A549 (cell line): ENCODE data around the gene KLK12. TPM values are rescaled to one million over a fixed set of nuclear protein-coding genes. Genes with fewer than 3 reads are reported as not detected.

Source experiments
- ATAC-seq, 2 experiments: fragments of 200-7000 bp in 1 of 2; fragments of >200 bp in 1 of 2; cut with Nextera tagmentation in 1 of 2; cut with Tn5 transposase in 1 of 2; 3 replicates each; pipeline versions ENCODE4 v1.8.0 to v1.9.1; 2018 to 2020; ENCODE audit warnings: mild to moderate bottlenecking in 1 of 2, moderate library complexity in 1 of 2
- CTCF ChIA-PET: fragments of 300-600 bp; sonication (Branson Sonifier 250); formaldehyde crosslinking; extraction: SDS; loops from one replicate; lab custom pipeline; 2021; ENCODE audit warnings: antibody characterized with exemption, inconsistent platforms; lab: Yijun Ruan, JAX
- POLR2A ChIA-PET: fragments of 350-600 bp; formaldehyde crosslinking; extraction: SDS; loops from one replicate; lab custom pipeline; 2021; ENCODE audit warnings: antibody characterized with exemption, inconsistent platforms; lab: Yijun Ruan, JAX
- DNase-seq, 2 experiments: peaks; one replicate each; pipeline versions ENCODE4 v3.0.0 to v3.0.0-alpha.2; 2011 to 2016; ENCODE audit warnings: low read depth in 1 of 2, low spot score in 1 of 2
- FAIRE-seq: peaks from 2 replicates; lab custom pipeline; 2011; peaks lifted over from hg19 to GRCh38; lab: Jason Lieb, UNC
- H3K27ac ChIP-seq, 2 experiments: fragments of >200 bp; sonication (Bioruptor Twin); formaldehyde crosslinking; 3 replicates each; pipeline ENCODE4 v1.5.1; 2016 to 2017
- H3K4me1 ChIP-seq: fragments of >200 bp; sonication (Bioruptor Twin); formaldehyde crosslinking; 3 replicates; pipeline ENCODE4 v1.6.1; 2016
- H3K4me2 ChIP-seq: fragments of >200 bp; sonication (Bioruptor Twin); formaldehyde crosslinking; 3 replicates; pipeline ENCODE4 v1.6.1; 2016
- H3K4me3 ChIP-seq: fragments of >200 bp; sonication (Bioruptor Twin); formaldehyde crosslinking; 3 replicates; pipeline ENCODE4 v1.5.1; 2016
- H3K9me3 ChIP-seq: fragments of >200 bp; sonication (Bioruptor Twin); formaldehyde crosslinking; 3 replicates; pipeline ENCODE4 v1.6.1; 2016
- BHLHE40 ChIP-seq: IDR thresholded peaks from 2 replicates; pipeline ENCODE4 v1.6.1; 2012; ENCODE audit warnings: low read depth, low read length, inconsistent platforms
- CBX2 ChIP-seq: fragments of 200-600 bp; sonication (generic); IDR thresholded peaks from 2 replicates; pipeline ENCODE4 v1.6.1; 2016; ENCODE audit warnings: low read depth, mild to moderate bottlenecking, borderline replicate concordance
- CHD4 ChIP-seq: fragments of 200-600 bp; sonication (generic); IDR thresholded peaks from 2 replicates; pipeline ENCODE4 v1.6.1; 2016; ENCODE audit warnings: antibody characterized with exemption, mild to moderate bottlenecking, borderline replicate concordance
- EHF ChIP-seq: fragments of 250-450 bp; sonication (Bioruptor Pico); IDR thresholded peaks from 2 replicates; pipeline ENCODE4 v1.5.0; 2020; ENCODE audit warnings: mild to moderate bottlenecking
- EHMT2 ChIP-seq: fragments of 200-600 bp; sonication (generic); IDR thresholded peaks from 2 replicates; pipeline ENCODE4 v1.6.1; 2016; ENCODE audit warnings: antibody characterized with exemption, low read depth, mild to moderate bottlenecking, moderate library complexity
- FOXS1 ChIP-seq: fragments of 250-450 bp; sonication (Bioruptor Pico); IDR thresholded peaks from 2 replicates; pipeline ENCODE4 v1.5.0; 2020; ENCODE audit warnings: mild to moderate bottlenecking, moderate library complexity
- HEYL ChIP-seq: fragments of 250-450 bp; sonication (Bioruptor Pico); IDR thresholded peaks from 2 replicates; pipeline ENCODE4 v1.8.0; 2021; ENCODE audit warnings: mild to moderate bottlenecking, moderate library complexity
- HOXA7 ChIP-seq: fragments of 250-450 bp; sonication (Bioruptor Pico); IDR thresholded peaks from 2 replicates; pipeline ENCODE4 v1.5.0; 2020; ENCODE audit warnings: mild to moderate bottlenecking, moderate library complexity
- HOXB5 ChIP-seq: fragments of 250-450 bp; sonication (Bioruptor Pico); IDR thresholded peaks from 2 replicates; pipeline ENCODE4 v1.5.0; 2020; ENCODE audit warnings: mild to moderate bottlenecking, moderate library complexity
- KDM5A ChIP-seq: fragments of 200-600 bp; sonication (generic); IDR thresholded peaks from 2 replicates; pipeline ENCODE4 v1.6.1; 2016; ENCODE audit warnings: antibody characterized with exemption, mild to moderate bottlenecking
- MYC ChIP-seq: IDR thresholded peaks from 2 replicates; pipeline ENCODE4 v1.6.1; 2012; ENCODE audit warnings: mild to moderate bottlenecking, inconsistent platforms, low read length, improper control_type of control experiment, borderline replicate concordance
- NPAS2 ChIP-seq: fragments of 250-450 bp; sonication (Bioruptor Pico); IDR thresholded peaks from 2 replicates; pipeline ENCODE4 v1.8.0; 2022; ENCODE audit warnings: mild to moderate bottlenecking, moderate library complexity, borderline replicate concordance
- NR3C1 ChIP-seq: fragments of >200 bp; sonication (Bioruptor Twin); formaldehyde crosslinking; IDR thresholded peaks from 3 replicates; pipeline ENCODE4 v1.6.1; 2017
- POLR2AphosphoS2 ChIP-seq: conservative IDR thresholded peaks from 2 replicates; pipeline ENCODE4 v1.6.1; 2012; ENCODE audit warnings: low read length, improper control_type of control experiment, inconsistent platforms
- RNF2 ChIP-seq: fragments of 200-600 bp; sonication (generic); IDR thresholded peaks from 2 replicates; pipeline ENCODE4 v1.6.1; 2016; ENCODE audit warnings: low read depth, mild to moderate bottlenecking, antibody characterized with exemption, moderate library complexity, borderline replicate concordance
- SMC3 ChIP-seq: fragments of >200 bp; sonication (Bioruptor Twin); formaldehyde crosslinking; IDR thresholded peaks from 3 replicates; pipeline ENCODE4 v1.6.1; 2018; ENCODE audit warnings: inconsistent platforms
- TFCP2L1 ChIP-seq: fragments of 250-450 bp; sonication (Bioruptor Pico); IDR thresholded peaks from 2 replicates; pipeline ENCODE4 v1.5.0; 2021; ENCODE audit warnings: mild to moderate bottlenecking
- TP53 ChIP-seq: fragments of 250-450 bp; sonication (Bioruptor Pico); IDR thresholded peaks from 2 replicates; pipeline ENCODE4 v1.5.0; 2021; ENCODE audit warnings: mild to moderate bottlenecking, moderate library complexity
- ZSCAN20 ChIP-seq: fragments of 250-450 bp; sonication (Bioruptor Pico); IDR thresholded peaks from 2 replicates; pipeline ENCODE4 v1.8.0; 2022; ENCODE audit warnings: mild to moderate bottlenecking, moderate library complexity
- WGBS: methylation state at CpG from one replicate; pipeline ENCODE4 v1.1.6; 2017; ENCODE audit errors: missing lambda C conversion rate; 5-methylcytosine and 5-hydroxymethylcytosine counted together
- polyA plus RNA-seq, 4 experiments: library from polyadenylated mRNA; depleted of rRNA in 3 of 4; stranded (reverse); fragments of >200 nt; fragmentation: RNase III in 1 of 4; extraction: RNeasy Plus Mini Kit Qiagen cat#74134 plus additional on column Dnase treatment in 1 of 4; gene quantifications; 2 replicates in 3 of 4; 3 replicates in 1 of 4; pipeline ENCODE4 v1.2.3, GENCODE V29; 2011 to 2017
- TF ChIP-seq, protein P1 (sequence below): fragments of >200 bp; sonication (Bioruptor Twin); formaldehyde crosslinking; IDR thresholded peaks from 3 replicates; pipeline ENCODE4 v1.5.1; 2016
- TF ChIP-seq, protein P2 (sequence below): fragments of >200 bp; sonication (Bioruptor Twin); formaldehyde crosslinking; IDR thresholded peaks from 2 replicates; pipeline ENCODE4 v1.6.1; 2016
- TF ChIP-seq, protein P3 (sequence below): fragments of >200 bp; sonication (Bioruptor Twin); formaldehyde crosslinking; IDR thresholded peaks from 3 replicates; pipeline ENCODE4 v1.6.1; 2016
- TF ChIP-seq, protein P4 (sequence below): fragments of 150-350 bp; IDR thresholded peaks from 2 replicates; pipeline ENCODE4 v1.6.1; 2014; ENCODE audit warnings: low read depth, mild to moderate bottlenecking, low read length

KLK12 gene
- polyA plus RNA-seq, 2 of the 4 experiments (the other 2 are of a cell fraction): not detected

DNA sequence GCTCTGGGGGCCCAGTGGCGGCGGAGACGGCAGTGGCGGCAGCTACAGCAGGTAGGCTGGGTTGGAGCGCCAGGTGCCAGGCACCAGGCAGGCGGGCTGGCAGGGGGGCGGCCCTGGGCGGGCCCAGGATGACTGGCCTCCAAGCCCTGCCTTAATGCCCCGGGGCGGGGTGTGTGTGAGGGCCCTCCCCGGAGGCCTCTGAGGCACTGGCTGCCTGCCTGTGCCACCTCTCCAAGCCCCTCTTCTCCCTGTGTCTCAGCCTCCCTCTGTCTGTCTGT lies 8.3 kb downstream of the KLK12 start, which contains the start of gene KLK11:
TSS of gene KLK11 (minus strand) at position 63 of the 278 bp plus-strand sequence. CDS start 985 bp downstream, outside the sequence.
- 52% methylated on average over 9 of the region's 11 CpGs for WGBS
- Histone ChIP-seq H3K4me2 (no peak within 1 kb of the TSS), H3K4me1 (no peaks in the 10 kb centered on the region), H3K27ac (no peak within 1 kb of the TSS), H3K4me3 (no peak within 1 kb of the TSS), H3K9me3 (no peaks in the 10 kb centered on the region)
- DNase-seq (no peak), ATAC-seq (peak; percentile 25 to 28; a peak in 4 of 6 replicates), FAIRE-seq (no peak)
- ChIA-PET CTCF (interaction anchor here (0.6 to 1.5 kb wide), 2 partner anchors 9 to 65 kb away, joined by 3 to 8 read pairs; no protein-coding TSS in a partner anchor), POLR2A (no interaction called here)
- TF ChIP-seq CBX2 (no peak), HEYL (CRISPR knock-in tag) (no peak), KDM5A (no peak), FOXS1 (CRISPR knock-in tag) (no peak), TP53 (CRISPR knock-in tag) (no peak)
- TF ChIP-seq, protein P1, sequence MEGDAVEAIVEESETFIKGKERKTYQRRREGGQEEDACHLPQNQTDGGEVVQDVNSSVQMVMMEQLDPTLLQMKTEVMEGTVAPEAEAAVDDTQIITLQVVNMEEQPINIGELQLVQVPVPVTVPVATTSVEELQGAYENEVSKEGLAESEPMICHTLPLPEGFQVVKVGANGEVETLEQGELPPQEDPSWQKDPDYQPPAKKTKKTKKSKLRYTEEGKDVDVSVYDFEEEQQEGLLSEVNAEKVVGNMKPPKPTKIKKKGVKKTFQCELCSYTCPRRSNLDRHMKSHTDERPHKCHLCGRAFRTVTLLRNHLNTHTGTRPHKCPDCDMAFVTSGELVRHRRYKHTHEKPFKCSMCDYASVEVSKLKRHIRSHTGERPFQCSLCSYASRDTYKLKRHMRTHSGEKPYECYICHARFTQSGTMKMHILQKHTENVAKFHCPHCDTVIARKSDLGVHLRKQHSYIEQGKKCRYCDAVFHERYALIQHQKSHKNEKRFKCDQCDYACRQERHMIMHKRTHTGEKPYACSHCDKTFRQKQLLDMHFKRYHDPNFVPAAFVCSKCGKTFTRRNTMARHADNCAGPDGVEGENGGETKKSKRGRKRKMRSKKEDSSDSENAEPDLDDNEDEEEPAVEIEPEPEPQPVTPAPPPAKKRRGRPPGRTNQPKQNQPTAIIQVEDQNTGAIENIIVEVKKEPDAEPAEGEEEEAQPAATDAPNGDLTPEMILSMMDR: no peak

DNA sequence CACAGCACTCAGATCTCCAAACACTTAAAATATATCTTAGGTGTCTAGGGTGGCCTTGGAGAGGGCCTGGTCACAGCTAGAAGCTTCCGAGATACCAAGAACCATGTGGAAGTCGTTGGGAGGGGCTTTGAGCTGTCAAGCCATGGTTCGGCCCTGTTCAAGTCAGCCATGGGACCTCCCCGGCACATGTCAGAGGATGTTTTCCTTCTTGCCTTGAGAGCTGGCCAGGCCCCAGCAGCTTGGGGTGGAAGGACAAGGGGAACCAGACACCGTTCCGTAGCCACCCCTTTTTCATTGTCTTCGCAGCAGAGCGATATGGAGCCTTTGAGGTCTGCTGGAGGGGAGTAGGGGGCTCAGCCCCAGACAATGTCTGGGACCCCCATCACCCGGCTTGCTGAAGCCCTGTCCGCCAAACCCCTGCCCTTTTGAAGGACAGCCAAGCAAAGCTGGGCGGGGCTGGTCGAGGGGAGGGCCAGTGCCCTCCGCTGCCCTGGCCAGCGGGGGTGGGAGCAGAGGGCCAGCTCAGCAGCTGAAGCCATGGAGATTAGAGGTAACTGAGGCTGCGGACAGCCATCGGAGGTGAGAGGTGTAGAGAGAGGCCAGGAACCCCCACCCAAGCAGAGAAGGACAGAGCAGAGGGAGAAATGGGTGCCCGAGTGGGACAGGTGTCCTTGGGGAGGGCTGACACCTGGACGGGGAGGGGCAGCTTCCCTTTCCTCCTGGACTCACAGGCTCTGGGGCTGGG lies 8.8 kb downstream of the KLK12 start:
- no peak overlapping the region for H3K4me3 ChIP-seq
- TF ChIP-seq TFCP2L1 (CRISPR knock-in tag) (no peak), BHLHE40 (no peak), HOXB5 (CRISPR knock-in tag) (no peak)
- ChIA-PET CTCF (interaction anchor here (0.6 to 1.5 kb wide), 3 partner anchors 9 to 283 kb away, joined by 3 to 8 read pairs (median 3); no protein-coding TSS in a partner anchor), POLR2A (no interaction called here)
- H3K4me1 ChIP-seq: no peaks in the 10 kb centered on the region
- no peak for ATAC-seq
- no peak overlapping the region for H3K27ac ChIP-seq
- 51% methylated on average over 16 of the region's 18 CpGs for WGBS
- no peak for FAIRE-seq
- no peaks in the 10 kb centered on the region for H3K9me3 ChIP-seq
- no peak overlapping the region for H3K4me2 ChIP-seq
- DNase-seq: no peak

DNA sequence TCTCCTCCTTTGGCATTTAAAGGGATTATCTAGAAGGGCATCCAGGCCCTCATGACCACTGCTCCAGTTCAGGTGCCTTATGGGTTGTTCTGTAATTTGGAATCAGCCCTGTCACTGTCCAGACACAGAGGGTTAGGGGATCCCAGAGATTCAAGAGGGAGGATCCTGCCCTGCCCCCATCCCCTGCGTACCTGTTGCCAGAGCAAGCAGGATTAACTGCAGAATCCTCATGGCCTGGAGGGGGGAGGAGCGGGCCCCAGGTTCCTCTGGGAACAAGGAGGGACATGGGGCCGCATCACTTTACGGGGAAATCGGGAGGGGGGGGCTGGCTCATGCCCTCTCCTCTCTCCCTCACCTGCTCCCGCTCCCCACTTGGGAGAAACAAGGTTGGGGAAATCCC lies 9.4 kb downstream of the KLK12 start:
- POLR2A ChIA-PET: no interaction called here
- Histone ChIP-seq H3K27ac (no peak overlapping the region), H3K4me2 (no peak overlapping the region), H3K4me1 (no peaks in the 10 kb centered on the region), H3K9me3 (no peaks in the 10 kb centered on the region), H3K4me3 (no peak overlapping the region)
- 65% methylated on average over 6 of the region's 6 CpGs for WGBS
- CTCF ChIA-PET: interaction anchor here (0.7 to 2.1 kb wide), 3 partner anchors 8 to 283 kb away, joined by 3 to 8 read pairs (median 8); no protein-coding TSS in a partner anchor
- ATAC-seq (no peak), FAIRE-seq (no peak), DNase-seq (no peak)
- TF ChIP-seq NR3C1: no peak
- TF ChIP-seq, protein P1: no peak
- no peak for TF ChIP-seq SMC3
- TF ChIP-seq, protein P2, sequence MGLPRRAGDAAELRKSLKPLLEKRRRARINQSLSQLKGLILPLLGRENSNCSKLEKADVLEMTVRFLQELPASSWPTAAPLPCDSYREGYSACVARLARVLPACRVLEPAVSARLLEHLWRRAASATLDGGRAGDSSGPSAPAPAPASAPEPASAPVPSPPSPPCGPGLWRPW: no peak
- TF ChIP-seq, protein P3, sequence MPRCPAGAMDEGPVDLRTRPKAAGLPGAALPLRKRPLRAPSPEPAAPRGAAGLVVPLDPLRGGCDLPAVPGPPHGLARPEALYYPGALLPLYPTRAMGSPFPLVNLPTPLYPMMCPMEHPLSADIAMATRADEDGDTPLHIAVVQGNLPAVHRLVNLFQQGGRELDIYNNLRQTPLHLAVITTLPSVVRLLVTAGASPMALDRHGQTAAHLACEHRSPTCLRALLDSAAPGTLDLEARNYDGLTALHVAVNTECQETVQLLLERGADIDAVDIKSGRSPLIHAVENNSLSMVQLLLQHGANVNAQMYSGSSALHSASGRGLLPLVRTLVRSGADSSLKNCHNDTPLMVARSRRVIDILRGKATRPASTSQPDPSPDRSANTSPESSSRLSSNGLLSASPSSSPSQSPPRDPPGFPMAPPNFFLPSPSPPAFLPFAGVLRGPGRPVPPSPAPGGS: no peak
- TF ChIP-seq RNF2: no peak
- TF ChIP-seq FOXS1 (CRISPR knock-in tag): no peak
- no peak for TF ChIP-seq HEYL (CRISPR knock-in tag)
- TF ChIP-seq NPAS2 (CRISPR knock-in tag): no peak
- TF ChIP-seq ZSCAN20: no peak
- no peak for TF ChIP-seq POLR2AphosphoS2
- TF ChIP-seq CHD4: no peak
- TF ChIP-seq MYC: no peak
- TF ChIP-seq HOXA7 (CRISPR knock-in tag): no peak
- no peak for TF ChIP-seq EHF (CRISPR knock-in tag)
- TF ChIP-seq, protein P4, sequence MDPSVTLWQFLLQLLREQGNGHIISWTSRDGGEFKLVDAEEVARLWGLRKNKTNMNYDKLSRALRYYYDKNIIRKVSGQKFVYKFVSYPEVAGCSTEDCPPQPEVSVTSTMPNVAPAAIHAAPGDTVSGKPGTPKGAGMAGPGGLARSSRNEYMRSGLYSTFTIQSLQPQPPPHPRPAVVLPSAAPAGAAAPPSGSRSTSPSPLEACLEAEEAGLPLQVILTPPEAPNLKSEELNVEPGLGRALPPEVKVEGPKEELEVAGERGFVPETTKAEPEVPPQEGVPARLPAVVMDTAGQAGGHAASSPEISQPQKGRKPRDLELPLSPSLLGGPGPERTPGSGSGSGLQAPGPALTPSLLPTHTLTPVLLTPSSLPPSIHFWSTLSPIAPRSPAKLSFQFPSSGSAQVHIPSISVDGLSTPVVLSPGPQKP: no peak
- no peak for TF ChIP-seq EHMT2
